ENCODE data around the gene STIM1. TPM values are rescaled to one million over a fixed set of nuclear protein-coding genes. Genes with fewer than 3 reads are reported as not detected.

Gene STIM1
- total and polyA plus RNA-seq, 4 donors = 12.1 to 56.4 (median 41.2) TPM

GRCh38 chr11:3986301-3986700, 130.8 kb downstream of the STIM1 start:
- 55 to 66% methylated on average over 1 of the region's 1 CpG for WGBS, 2 donors
- Histone ChIP-seq H3K9me3 (ENCODE audit: control insufficient read depth in 4 of 4, insufficient read depth in 3 of 4, low read length in 3 of 4) (no peaks in the 10 kb centered on the region), H3K9ac (ENCODE audit: insufficient read depth in 1 of 2, low read length in 2 of 2) (no peak overlapping the region), H3K27me3 (ENCODE audit: control insufficient read depth in 3 of 3, insufficient read depth in 3 of 3, low read length in 2 of 3) (no peaks in the 10 kb centered on the region), H3K36me3 (ENCODE audit: control insufficient read depth in 4 of 4, insufficient read depth in 4 of 4, low read length in 4 of 4) (no peaks in the 10 kb centered on the region), H3K27ac (ENCODE audit: low read depth in 1 of 2, low read length in 1 of 2) (no peak overlapping the region), H3K4me3 (no peak overlapping the region), H3K4me1 (ENCODE audit: control insufficient read depth in 5 of 5, insufficient read depth in 5 of 5, low read length in 5 of 5) (peaks cover 0 to 21% (median 6%) of the 10 kb centered on the region in 5 donors)
- ATAC-seq (ENCODE audit: insufficient read depth, low FRiP score) (no peak), DNase-seq (no peak)
- TF ChIP-seq CTCF (IDR thresholded peaks at IDR 0.05; ENCODE audit: control extremely low read depth, extremely low read depth) = no peak

- peak; percentile 31 to 75 (median 61) for DNase-seq
- Histone ChIP-seq H3K4me3 (no peak overlapping the region), H3K36me3 (ENCODE audit: control insufficient read depth in 4 of 4, insufficient read depth in 4 of 4, low read length in 4 of 4) (no peaks in the 10 kb centered on the region), H3K9ac (ENCODE audit: insufficient read depth in 1 of 2, low read length in 2 of 2) (no peak overlapping the region), H3K9me3 (ENCODE audit: control insufficient read depth in 4 of 4, insufficient read depth in 3 of 4, low read length in 3 of 4) (peaks cover 0 to 7% (median 2%) of the 10 kb centered on the region in 4 donors), H3K27me3 (ENCODE audit: control insufficient read depth in 3 of 3, insufficient read depth in 3 of 3, low read length in 2 of 3) (no peaks in the 10 kb centered on the region), H3K27ac (ENCODE audit: low read depth in 1 of 2, low read length in 1 of 2) (no peak overlapping the region), H3K4me1 (ENCODE audit: control insufficient read depth in 5 of 5, insufficient read depth in 5 of 5, low read length in 5 of 5) (peaks cover 0 to 21% (median 6%) of the 10 kb centered on the region in 5 donors)
- ATAC-seq (ENCODE audit: insufficient read depth, low FRiP score) = no peak
- TF ChIP-seq CTCF (IDR thresholded peaks at IDR 0.05; ENCODE audit: control extremely low read depth, extremely low read depth) = no peak
- 72 to 79% methylated on average over 27 of the region's 27 CpGs for WGBS, 2 donors
Observed at GRCh38 chr11:3989276-3989920, 133.9 kb downstream of the STIM1 start.

GRCh38 chr11:3989921-3990290, 134.4 kb downstream of the STIM1 start:
- 76 to 79% methylated on average over 3 of the region's 3 CpGs for WGBS, 2 donors
- peaks cover 0 to 11% (median 2%) of the 10 kb centered on the region in 4 donors for H3K9me3 ChIP-seq (ENCODE audit: control insufficient read depth in 4 of 4, insufficient read depth in 3 of 4, low read length in 3 of 4)
- H3K27me3 ChIP-seq (ENCODE audit: control insufficient read depth in 3 of 3, insufficient read depth in 3 of 3, low read length in 2 of 3) = no peaks in the 10 kb centered on the region
- no peaks in the 10 kb centered on the region for H3K36me3 ChIP-seq (ENCODE audit: control insufficient read depth in 4 of 4, insufficient read depth in 4 of 4, low read length in 4 of 4)
- ATAC-seq (ENCODE audit: insufficient read depth, low FRiP score) (no peak), DNase-seq (no peak)
- no peak for TF ChIP-seq CTCF (IDR thresholded peaks at IDR 0.05; ENCODE audit: control extremely low read depth, extremely low read depth)
- H3K4me3 ChIP-seq = no peak overlapping the region
- H3K4me1 ChIP-seq (ENCODE audit: control insufficient read depth in 5 of 5, insufficient read depth in 5 of 5, low read length in 5 of 5) = peaks cover 0 to 21% (median 6%) of the 10 kb centered on the region in 5 donors
- no peak overlapping the region for H3K27ac ChIP-seq (ENCODE audit: low read depth in 1 of 2, low read length in 1 of 2)
- H3K9ac ChIP-seq (ENCODE audit: insufficient read depth in 1 of 2, low read length in 2 of 2) = no peak overlapping the region

- Histone ChIP-seq H3K27ac (ENCODE audit: low read depth in 1 of 2, low read length in 1 of 2) (no peak overlapping the region), H3K4me3 (no peak overlapping the region), H3K27me3 (ENCODE audit: control insufficient read depth in 3 of 3, insufficient read depth in 3 of 3, low read length in 2 of 3) (no peaks in the 10 kb centered on the region), H3K36me3 (ENCODE audit: control insufficient read depth in 4 of 4, insufficient read depth in 4 of 4, low read length in 4 of 4) (no peaks in the 10 kb centered on the region), H3K4me1 (ENCODE audit: control insufficient read depth in 5 of 5, insufficient read depth in 5 of 5, low read length in 5 of 5) (peaks cover 0 to 18% (median 6%) of the 10 kb centered on the region in 5 donors), H3K9me3 (ENCODE audit: control insufficient read depth in 4 of 4, insufficient read depth in 3 of 4, low read length in 3 of 4) (peaks cover 0 to 11% (median 2%) of the 10 kb centered on the region in 4 donors), H3K9ac (ENCODE audit: insufficient read depth in 1 of 2, low read length in 2 of 2) (no peak overlapping the region)
- ATAC-seq (ENCODE audit: insufficient read depth, low FRiP score) (no peak), DNase-seq (no peak)
- TF ChIP-seq CTCF (IDR thresholded peaks at IDR 0.05; ENCODE audit: control extremely low read depth, extremely low read depth) = no peak
Observed at GRCh38 chr11:3990406-3990805, 134.9 kb downstream of the STIM1 start.
